Measurements from ENCODE around the gene ANKRD10.

Gene ANKRD10

GRCh38 chr13:110916301-110917142 is 1.7 kb upstream of the ANKRD10 start:
- DNase-seq (ENCODE audit: extremely low read depth in 1 of 2, low read depth in 1 of 2): no peak

GRCh38 chr13:110915874-110916206 is 971 bp upstream of the ANKRD10 start:
- DNase-seq (ENCODE audit: extremely low read depth in 1 of 2, low read depth in 1 of 2): no peak

GRCh38 chr13:110914331-110915056 is 375 bp downstream of the ANKRD10 start:
- DNase-seq (ENCODE audit: extremely low read depth in 1 of 2, low read depth in 1 of 2): peak; percentile 67 to 78

- no peak for DNase-seq (ENCODE audit: extremely low read depth in 1 of 2, low read depth in 1 of 2)
Measured at GRCh38 chr13:110914081-110914330, 863 bp downstream of the ANKRD10 start.

- no peak for DNase-seq (ENCODE audit: extremely low read depth in 1 of 2, low read depth in 1 of 2)
Measured at GRCh38 chr13:110913322-110914080, 1.4 kb downstream of the ANKRD10 start.

GRCh38 chr13:110912651-110913051 is 2.2 kb downstream of the ANKRD10 start:
- DNase-seq (ENCODE audit: extremely low read depth in 1 of 2, low read depth in 1 of 2): no peak

GRCh38 chr13:110911880-110912279 is 3.0 kb downstream of the ANKRD10 start:
- no peak for DNase-seq (ENCODE audit: extremely low read depth in 1 of 2, low read depth in 1 of 2)

GRCh38 chr13:110910013-110910890 is 4.6 kb downstream of the ANKRD10 start:
- DNase-seq (ENCODE audit: extremely low read depth in 1 of 2, low read depth in 1 of 2): no peak

- peak in 1 of 2 donors; percentile 12 for DNase-seq (ENCODE audit: extremely low read depth in 1 of 2, low read depth in 1 of 2)
Measured at GRCh38 chr13:110907951-110908898, 6.6 kb downstream of the ANKRD10 start.

GRCh38 chr13:110907301-110907700 is 7.6 kb downstream of the ANKRD10 start:
- DNase-seq (ENCODE audit: extremely low read depth in 1 of 2, low read depth in 1 of 2): no peak

GRCh38 chr13:110904748-110905147 is 10.1 kb downstream of the ANKRD10 start:
- no peak for DNase-seq (ENCODE audit: extremely low read depth in 1 of 2, low read depth in 1 of 2)

GRCh38 chr13:110902370-110902769 is 12.5 kb downstream of the ANKRD10 start:
- no peak for DNase-seq (ENCODE audit: extremely low read depth in 1 of 2, low read depth in 1 of 2)

GRCh38 chr13:110897521-110897920 is 17.3 kb downstream of the ANKRD10 start:
- DNase-seq (ENCODE audit: extremely low read depth in 1 of 2, low read depth in 1 of 2): no peak

GRCh38 chr13:110897014-110897413 is 17.9 kb downstream of the ANKRD10 start:
- DNase-seq (ENCODE audit: extremely low read depth in 1 of 2, low read depth in 1 of 2): no peak

GRCh38 chr13:110894086-110894485 is 20.8 kb downstream of the ANKRD10 start:
- DNase-seq (ENCODE audit: extremely low read depth in 1 of 2, low read depth in 1 of 2): no peak

- no peak for DNase-seq (ENCODE audit: extremely low read depth in 1 of 2, low read depth in 1 of 2)
Measured at GRCh38 chr13:110893571-110893970, 21.3 kb downstream of the ANKRD10 start.

- no peak for DNase-seq (ENCODE audit: extremely low read depth in 1 of 2, low read depth in 1 of 2)
Measured at GRCh38 chr13:110890279-110891165, 24.3 kb downstream of the ANKRD10 start.

GRCh38 chr13:110888390-110888789 is 26.5 kb downstream of the ANKRD10 start:
- DNase-seq (ENCODE audit: extremely low read depth in 1 of 2, low read depth in 1 of 2): no peak

Measured in stimulated activated CD8-positive, alpha-beta memory T cell treated with anti-CD3 and anti-CD28 coated beads, Interleukin-7, amount 100 ng/mL, for 48 hours (primary cell).